Suprapubic skin (tissue), 4 donors: ENCODE results near the gene STEEP1. TPM values are rescaled to one million over a fixed set of nuclear protein-coding genes. Genes with fewer than 3 reads are reported as not detected.
"Not testable (repeated sequence)": the region's sequence is repeated elsewhere in the genome, so short reads cannot be mapped to it uniquely, and the experiment has no call there.

ENCODE experiments used
- DNase-seq, 2 donors: peaks; one replicate each; pipeline ENCODE4 v3.0.0-alpha.2; 2019; ENCODE audit warnings: low spot score in 2 of 2
- H3K27ac ChIP-seq: fragments of 200-600 bp; sonication (generic); one replicate; pipeline ENCODE4 v1.5.1; 2019
- H3K27me3 ChIP-seq: fragments of 200-600 bp; sonication (generic); one replicate; pipeline ENCODE4 v1.5.1; 2019
- H3K36me3 ChIP-seq: fragments of 200-600 bp; sonication (generic); one replicate; pipeline ENCODE4 v1.5.1; 2019
- H3K4me1 ChIP-seq: fragments of 200-600 bp; sonication (generic); one replicate; pipeline ENCODE4 v1.5.1; 2019
- H3K4me3 ChIP-seq: fragments of 200-600 bp; sonication (generic); one replicate; pipeline ENCODE4 v1.5.1; 2019; ENCODE audit warnings: mild to moderate bottlenecking
- H3K9me3 ChIP-seq: fragments of 200-600 bp; sonication (generic); one replicate; pipeline ENCODE4 v1.5.1; 2019
- CTCF ChIP-seq, 2 donors: fragments of 200-600 bp in 1 of 2; fragments of 450-650 bp in 1 of 2; sonication (generic) in 1 of 2; IDR thresholded peaks; one replicate each; pipeline ENCODE4 v1.5.1; 2016 to 2019; ENCODE audit warnings: antibody characterized with exemption in 2 of 2, mild to moderate bottlenecking in 1 of 2, moderate library complexity in 1 of 2
- EP300 ChIP-seq: sonication (generic); formaldehyde crosslinking; IDR thresholded peaks from one replicate; pipeline ENCODE4 v1.6.1; 2017; ENCODE audit warnings: antibody characterized with exemption
- POLR2A ChIP-seq, 2 donors: fragments of 450-650 bp; IDR thresholded peaks; one replicate each; pipeline ENCODE4 v1.6.1; 2017; ENCODE audit warnings: antibody characterized with exemption in 2 of 2, mild to moderate bottlenecking in 2 of 2, moderate library complexity in 2 of 2
- POLR2AphosphoS5 ChIP-seq, 3 donors: sonication (generic); formaldehyde crosslinking; IDR thresholded peaks; one replicate each; pipeline ENCODE4 v1.6.1; 2017; ENCODE audit warnings: antibody characterized with exemption in 3 of 3
- WGBS: methylation state at CpG from one replicate; pipeline ENCODE4 v1.1.5; 2018; 5-methylcytosine and 5-hydroxymethylcytosine counted together
- total RNA-seq, 4 donors: library from RNA; depleted of rRNA; stranded (reverse); fragments of >200 nt; gene quantifications; one replicate each; pipeline ENCODE4 v1.1.0, GENCODE V29; 2016

STEEP1 gene
- total RNA-seq, 4 donors from 2014 or later, result 26.6 to 45.6 (median 33.6) TPM

GRCh38 chrX:119502727-119503483, 62.3 kb downstream of the STEEP1 start:
- no peaks in the 10 kb centered on the region for H3K9me3 ChIP-seq
- DNase-seq, result peak in 1 of 2 donors; percentile 71
- peak overlapping the region; percentile 84 for H3K27ac ChIP-seq
- TF ChIP-seq EP300, result no peak
- no peak for TF ChIP-seq CTCF (IDR thresholded peaks at IDR 0.05)
- TF ChIP-seq POLR2AphosphoS5 (IDR thresholded peaks at IDR 0.05), result no peak
- no peak for TF ChIP-seq POLR2A (IDR thresholded peaks at IDR 0.05)
- peaks cover 17% of the 10 kb centered on the region for H3K4me1 ChIP-seq
- no peaks in the 10 kb centered on the region for H3K36me3 ChIP-seq
- H3K27me3 ChIP-seq, result no peaks in the 10 kb centered on the region
- WGBS, result 45% methylated on average over 9 of the region's 11 CpGs
- H3K4me3 ChIP-seq, result no peak overlapping the region

GRCh38 chrX:119501511-119502148, 63.6 kb downstream of the STEEP1 start:
- DNase-seq, result peak in 1 of 2 donors; percentile 45
- H3K4me3 ChIP-seq, result no peak overlapping the region
- no peaks in the 10 kb centered on the region for H3K36me3 ChIP-seq
- 73% methylated on average over 7 of the region's 7 CpGs for WGBS
- H3K27ac ChIP-seq, result peak overlapping the region; percentile 84
- H3K4me1 ChIP-seq, result peaks cover 17% of the 10 kb centered on the region
- TF ChIP-seq POLR2A (IDR thresholded peaks at IDR 0.05) (no peak), POLR2AphosphoS5 (IDR thresholded peaks at IDR 0.05) (peak in 1 of 3 donors; percentile 49)
- H3K27me3 ChIP-seq, result no peaks in the 10 kb centered on the region
- H3K9me3 ChIP-seq, result no peaks in the 10 kb centered on the region

- peaks cover 24% of the 10 kb centered on the region for H3K4me1 ChIP-seq
- H3K36me3 ChIP-seq, result no peaks in the 10 kb centered on the region
- WGBS, result 85% methylated on average over 13 of the region's 13 CpGs
- TF ChIP-seq EP300 (no peak), POLR2AphosphoS5 (IDR thresholded peaks at IDR 0.05) (no peak), POLR2A (IDR thresholded peaks at IDR 0.05) (no peak), CTCF (IDR thresholded peaks at IDR 0.05) (no peak)
- DNase-seq, result no peak
- no peaks in the 10 kb centered on the region for H3K9me3 ChIP-seq
- H3K4me3 ChIP-seq, result no peak overlapping the region
- H3K27me3 ChIP-seq, result no peaks in the 10 kb centered on the region
- peak overlapping the region; percentile 84 for H3K27ac ChIP-seq
Observed at GRCh38 chrX:119500061-119500800, 65.0 kb downstream of the STEEP1 start.

- whole genome bisulfite sequencing, result 42% methylated on average over 1 of the region's 1 CpG
- DNase-seq, result no peak
- no peaks in the 10 kb centered on the region for H3K36me3 ChIP-seq
- H3K4me1 ChIP-seq, result peaks cover 12% of the 10 kb centered on the region
- H3K27ac ChIP-seq, result no peak overlapping the region
- H3K4me3 ChIP-seq, result no peak overlapping the region
- TF ChIP-seq POLR2AphosphoS5 (IDR thresholded peaks at IDR 0.05) (no peak), CTCF (IDR thresholded peaks at IDR 0.05) (no peak), EP300 (no peak)
- no peaks in the 10 kb centered on the region for H3K27me3 ChIP-seq
- no peaks in the 10 kb centered on the region for H3K9me3 ChIP-seq
Observed at GRCh38 chrX:119497185-119497584, 68.0 kb downstream of the STEEP1 start.

- H3K36me3 ChIP-seq, result no peaks in the 10 kb centered on the region
- H3K27ac ChIP-seq, result peak overlapping the region; percentile 84
- H3K27me3 ChIP-seq, result no peaks in the 10 kb centered on the region
- DNase-seq, result peak in 1 of 2 donors; percentile 18
- peaks cover 12% of the 10 kb centered on the region for H3K4me1 ChIP-seq
- no peak overlapping the region for H3K4me3 ChIP-seq
- 48% methylated on average over 7 of the region's 10 CpGs for WGBS
- no peaks in the 10 kb centered on the region for H3K9me3 ChIP-seq
- no peak for TF ChIP-seq EP300
Observed at GRCh38 chrX:119495734-119496726, 69.2 kb downstream of the STEEP1 start.

GRCh38 chrX:119493851-119494495, 71.2 kb downstream of the STEEP1 start:
- not testable (repeated sequence) for H3K36me3 ChIP-seq, H3K9me3 ChIP-seq, H3K27me3 ChIP-seq, H3K4me3 ChIP-seq, DNase-seq
- 69% methylated on average over 10 of the region's 10 CpGs for WGBS
- Histone ChIP-seq H3K4me1 (peaks cover 12% of the 10 kb centered on the region), H3K27ac (peak overlapping the region; percentile 84)
